HG03095 (cell line): ENCODE results near the gene FUT2.
A peak's percentile ranks its signal among the peaks of the same experiment; 100 is the strongest.
"Not testable (repeated sequence)": the region's sequence is repeated elsewhere in the genome, so short reads cannot be mapped to it uniquely, and the experiment has no call there.

Experiments used
- ATAC-seq: cut with Tn5 transposase; IDR thresholded peaks from one replicate; pipeline ENCODE4 v1.9.1; 2021; ENCODE audit warnings: moderate library complexity; ENCODE audit not compliant: unreplicated experiment

FUT2 gene

DNA sequence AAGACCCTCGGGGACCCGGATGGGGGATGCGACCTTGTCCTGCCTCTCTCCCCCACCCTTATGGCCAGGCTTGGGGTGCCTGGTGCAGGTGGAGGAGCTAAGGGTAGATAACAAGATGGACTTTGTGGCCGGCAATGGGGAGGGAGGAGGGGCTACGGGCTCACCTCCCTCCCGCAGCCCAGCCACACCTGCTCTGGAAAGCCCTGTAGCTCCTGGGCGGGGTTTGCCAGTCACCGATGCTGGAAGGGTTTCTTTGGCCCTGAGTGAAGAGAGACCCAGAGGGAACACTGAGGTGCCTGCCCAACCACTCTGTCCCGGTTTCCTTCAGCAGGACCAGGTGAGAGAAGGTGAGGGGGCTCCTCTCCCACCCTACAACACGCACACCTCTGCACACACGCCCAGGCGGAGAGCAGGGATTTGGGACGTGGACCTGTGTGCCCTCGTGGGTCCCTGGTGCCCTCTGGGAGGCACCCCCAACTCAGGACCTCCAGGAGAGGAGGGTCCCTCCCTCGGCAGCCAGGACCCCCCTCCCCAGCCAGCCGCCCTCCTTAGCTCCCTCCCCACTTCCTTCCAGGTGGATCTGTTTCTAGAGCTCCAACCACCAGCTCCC lies at the start of gene FUT2:
FUT2 (plus strand) TSS at position 229 of the 610 bp plus-strand sequence. CDS start 6,986 bp downstream, outside the sequence.
- no peak for ATAC-seq

- peak; percentile 70 for ATAC-seq
Measured at GRCh38 chr19:48646001-48646721, 49.6 kb upstream of the FUT2 start, which contains the start of gene CA11. CA11 (minus strand) TSS chr19:48646187; CDS start chr19:48645632, 555 bp downstream.

DNA sequence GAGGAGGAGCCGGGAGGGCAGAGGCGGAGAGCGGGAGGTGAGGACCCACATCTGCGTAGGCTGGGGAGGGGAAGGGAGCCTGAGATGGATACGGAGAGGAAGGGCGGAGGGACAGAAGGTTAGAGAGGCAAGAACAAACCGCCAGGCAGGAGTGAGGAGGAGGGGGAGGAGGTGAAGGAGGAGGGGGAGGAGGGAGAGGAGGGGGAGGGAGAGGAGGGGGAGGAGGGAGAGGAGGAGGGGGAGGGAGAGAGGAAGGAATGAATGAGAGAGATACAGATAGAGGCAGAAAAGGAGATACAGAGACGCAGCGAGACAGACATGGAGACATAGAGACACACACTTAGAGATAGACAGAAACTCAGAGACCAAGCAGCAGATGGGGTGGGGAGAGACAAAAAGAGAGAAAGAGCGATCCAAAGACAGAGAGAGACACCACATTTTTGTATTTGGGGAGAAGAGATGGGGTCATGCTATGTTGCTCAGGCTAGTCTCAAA lies 49.0 kb upstream of the FUT2 start:
- no peak for ATAC-seq

GRCh38 chr19:48648134-48648533 lies 47.6 kb upstream of the FUT2 start:
- ATAC-seq: no peak

- no peak for ATAC-seq
Measured at GRCh38 chr19:48650974-48651682, 44.6 kb upstream of the FUT2 start.

- ATAC-seq: no peak
Measured at GRCh38 chr19:48651683-48652048, 44.1 kb upstream of the FUT2 start.

- ATAC-seq: no peak
Measured at GRCh38 chr19:48654299-48655059, 41.3 kb upstream of the FUT2 start.

DNA sequence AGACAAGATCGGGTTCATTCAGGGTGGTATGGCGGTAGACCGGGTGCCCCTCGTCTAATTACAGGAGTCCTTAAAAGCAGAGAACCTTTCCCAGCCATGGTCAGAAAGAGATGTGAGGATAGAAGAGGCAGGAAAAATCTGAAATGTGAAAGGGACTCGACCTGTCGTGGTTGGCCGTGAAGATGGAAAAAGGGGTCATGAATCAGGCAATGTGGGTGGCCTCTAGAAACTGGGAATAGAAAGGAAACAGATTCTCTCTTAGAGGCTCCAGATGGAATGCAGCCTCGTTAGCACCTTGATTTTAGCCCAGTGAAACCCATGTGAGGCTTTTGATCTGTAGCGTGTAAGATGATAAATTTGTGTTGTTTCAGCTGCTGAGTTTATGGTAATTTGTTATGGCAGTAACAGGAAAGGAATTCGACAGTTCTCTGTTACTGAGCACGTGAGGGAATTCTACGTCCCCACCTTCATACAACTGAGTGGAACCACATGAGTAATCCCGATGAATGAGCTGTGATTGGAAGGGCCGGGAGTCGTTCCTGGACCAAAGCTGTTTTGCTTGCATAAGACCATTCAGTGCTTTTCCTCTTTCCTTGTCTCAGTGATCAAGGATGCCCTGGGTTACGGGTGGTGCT lies 38.8 kb upstream of the FUT2 start:
- ATAC-seq: no peak

DNA sequence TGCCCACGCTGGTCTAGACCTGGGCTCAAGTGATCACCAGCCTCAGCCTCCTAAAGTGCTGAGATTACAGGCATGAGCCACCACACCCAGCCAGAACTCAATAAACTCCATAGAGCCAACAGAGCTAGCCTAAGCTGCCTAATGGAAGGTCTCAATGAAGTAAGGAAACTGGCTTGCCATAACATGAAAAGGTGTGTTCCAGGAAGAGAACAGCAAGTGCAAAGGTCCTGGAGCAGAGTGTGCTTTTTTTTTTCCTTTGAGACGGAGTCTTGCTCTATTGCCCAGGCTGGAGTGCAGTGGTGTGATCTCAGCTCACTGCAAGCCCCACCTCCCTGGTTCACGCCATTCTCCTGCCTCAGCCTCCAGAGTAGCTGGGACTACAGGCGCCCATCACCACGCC lies 37.9 kb upstream of the FUT2 start:
- not testable (repeated sequence) for ATAC-seq

DNA sequence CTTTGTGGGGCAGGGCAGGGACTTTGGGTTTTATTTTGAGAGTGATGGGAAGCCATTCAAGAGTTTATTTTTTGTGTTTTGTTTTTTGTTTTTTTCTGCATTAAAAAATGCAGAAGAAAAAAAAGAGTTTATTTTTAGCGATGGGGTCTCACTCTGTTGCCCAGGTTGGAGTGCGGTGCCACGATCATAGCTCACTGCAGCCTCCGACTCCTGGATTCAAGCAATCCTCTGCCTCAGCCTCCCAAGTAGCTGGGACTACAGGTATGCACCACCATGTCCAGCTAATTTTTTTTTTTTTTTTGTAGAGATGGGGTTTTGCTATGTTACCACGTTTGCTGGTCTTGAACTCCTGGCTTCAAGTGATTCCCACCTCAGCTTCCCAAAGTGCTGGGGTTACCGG lies 37.3 kb upstream of the FUT2 start:
- no peak for ATAC-seq

DNA sequence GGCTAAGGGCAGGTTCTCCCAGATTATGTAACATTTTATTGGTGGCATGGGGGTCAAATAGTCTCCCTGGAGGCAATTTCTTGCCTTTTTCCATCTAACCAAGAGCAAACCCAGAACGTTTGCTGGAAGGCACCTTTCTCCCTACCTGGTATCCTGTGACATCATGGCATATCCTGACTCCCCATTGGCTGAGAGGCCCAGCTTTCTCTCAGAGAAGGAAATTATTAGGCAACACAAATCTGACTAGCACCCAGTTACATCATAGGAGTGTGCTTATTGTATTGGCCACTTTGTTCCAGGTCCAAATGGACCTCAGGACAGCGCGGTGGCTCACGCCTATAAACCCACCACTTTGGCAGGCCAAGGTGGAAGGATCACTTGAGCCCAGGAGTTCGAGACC lies 36.0 kb upstream of the FUT2 start:
- ATAC-seq: no peak

- peak; percentile 75 for ATAC-seq
Measured at GRCh38 chr19:48660852-48661710, 34.7 kb upstream of the FUT2 start.

DNA sequence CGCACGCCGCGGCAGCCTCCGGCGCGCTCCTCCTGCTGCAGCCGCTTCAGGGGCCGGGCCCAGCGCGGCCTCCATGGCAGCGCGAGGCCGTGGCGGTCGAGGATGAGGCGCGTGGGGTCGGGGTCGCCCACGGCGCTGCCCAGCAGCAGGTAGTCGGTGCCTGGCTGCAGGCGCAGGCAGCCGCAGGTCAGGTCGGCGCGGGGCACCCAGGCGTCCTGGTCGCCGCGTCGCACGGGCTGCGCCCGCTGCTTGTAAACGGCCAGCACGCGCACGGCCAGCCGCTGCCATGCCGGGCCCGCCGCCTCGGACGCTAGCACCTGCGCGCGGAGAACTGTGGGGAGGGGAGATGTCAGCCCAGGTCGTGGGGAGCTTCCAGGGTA lies 34.1 kb upstream of the FUT2 start:
- ATAC-seq: no peak

DNA sequence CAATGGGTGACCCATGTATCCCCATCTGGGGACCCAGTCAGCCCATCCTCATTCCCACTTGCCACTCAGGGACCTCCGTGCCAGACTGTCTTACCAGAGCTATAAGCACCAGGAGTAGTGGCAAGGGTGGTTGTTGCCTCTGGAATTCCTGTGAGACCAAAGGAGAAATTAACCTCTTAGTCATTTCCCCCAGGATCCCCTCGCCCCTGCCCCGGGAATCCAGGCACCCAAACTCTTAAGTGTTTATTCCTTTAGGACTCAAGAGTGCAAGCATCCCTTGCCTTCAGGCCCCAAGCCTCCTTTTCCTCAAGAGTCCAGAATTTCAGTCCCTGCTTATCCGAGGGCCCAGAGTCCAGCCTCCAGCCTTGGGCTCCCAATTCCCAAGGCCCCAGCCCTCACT lies 32.1 kb upstream of the FUT2 start:
- no peak for ATAC-seq

DNA sequence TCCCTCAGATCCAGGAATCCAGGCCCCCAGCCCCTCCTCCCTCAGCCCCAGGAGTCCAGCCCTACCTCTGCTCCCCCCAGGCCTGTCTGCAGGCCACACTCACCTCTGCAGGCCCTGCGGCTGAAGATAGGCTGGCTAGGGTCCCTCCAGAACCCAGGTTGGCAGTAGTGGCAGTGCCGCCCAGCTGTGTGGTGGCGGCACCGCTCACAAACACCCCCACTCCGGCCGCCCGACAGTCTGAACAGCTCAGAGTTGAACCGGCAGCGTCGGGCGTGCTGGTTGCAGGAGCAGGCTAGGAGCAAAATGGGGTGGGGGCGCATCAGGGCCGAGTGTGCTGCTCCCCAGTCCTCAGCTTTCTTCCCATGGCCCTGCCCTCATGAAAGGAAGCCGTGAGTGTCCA lies 31.3 kb upstream of the FUT2 start:
- no peak for ATAC-seq

GRCh38 chr19:48665786-48666185 lies 30.0 kb upstream of the FUT2 start:
- ATAC-seq: no peak

DNA sequence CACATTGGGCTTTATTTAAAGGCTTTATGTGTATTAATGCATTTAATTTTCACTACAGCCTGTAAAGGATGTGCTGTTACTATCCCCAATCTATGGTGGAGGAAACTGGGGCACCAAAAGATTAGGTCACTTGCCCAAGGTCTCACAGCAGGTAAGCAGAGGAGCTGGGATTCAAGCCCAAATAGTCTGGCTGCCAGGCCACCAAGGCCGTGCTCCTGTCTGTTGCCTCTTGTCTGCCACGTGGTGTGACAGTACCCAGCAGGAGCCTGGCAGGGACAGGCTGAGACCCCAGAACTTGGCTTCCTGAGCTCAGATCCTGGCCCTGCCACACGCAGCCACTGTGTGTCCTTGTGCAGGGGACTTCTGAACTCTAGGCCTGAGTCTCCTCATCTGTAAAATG lies 27.4 kb upstream of the FUT2 start:
- no peak for ATAC-seq

GRCh38 chr19:48668761-48669160 lies 27.0 kb upstream of the FUT2 start:
- no peak for ATAC-seq

- no peak for ATAC-seq
Measured at GRCh38 chr19:48669903-48670668, 25.7 kb upstream of the FUT2 start.
